Activated CD4-positive, alpha-beta T cell treated with anti-CD3 and anti-CD28 coated beads for 36 hours (primary cell): ENCODE data around the gene SCAMP2. TPM values are rescaled to one million over a fixed set of nuclear protein-coding genes. Genes with fewer than 3 reads are reported as not detected.

Source experiments
- ATAC-seq: fragments of 200-7000 bp; cut with Tn5 transposase; one replicate; pipeline ENCODE4 v1.10.0; 2021; ENCODE audit warnings: mild to moderate bottlenecking, moderate library complexity
- CTCF ChIA-PET: fragments of 350-600 bp; sonication (Branson Sonifier 250); formaldehyde crosslinking; loops from one replicate; lab custom pipeline; 2021; ENCODE audit warnings: antibody characterized with exemption; lab: Charles Lee
- POLR2A ChIA-PET: fragments of 350-600 bp; sonication (Branson Sonifier 250); formaldehyde crosslinking; loops from one replicate; lab custom pipeline; 2021; ENCODE audit warnings: antibody characterized with exemption, inconsistent platforms; lab: Charles Lee
- DNase-seq: peaks from one replicate; pipeline ENCODE4 v3.0.0-alpha.2; 2020
- H3K27ac Mint-ChIP-seq: one replicate; pipeline ENCODE4 v1.8.0; 2021; ENCODE audit warnings: mixed read lengths
- H3K27me3 Mint-ChIP-seq: one replicate; pipeline ENCODE4 v1.8.0; 2021; ENCODE audit warnings: mixed read lengths
- H3K36me3 Mint-ChIP-seq: one replicate; pipeline ENCODE4 v1.8.0; 2021; ENCODE audit warnings: low read depth, mixed read lengths
- H3K4me1 Mint-ChIP-seq: one replicate; pipeline ENCODE4 v1.8.0; 2021; ENCODE audit warnings: mixed read lengths
- H3K4me3 Mint-ChIP-seq: one replicate; pipeline ENCODE4 v1.8.0; 2021; ENCODE audit warnings: mild to moderate bottlenecking, moderate library complexity, mixed read lengths
- H3K9me3 Mint-ChIP-seq: one replicate; pipeline ENCODE4 v1.8.0; 2021; ENCODE audit warnings: low read depth, mixed read lengths
- intact Hi-C, 2 experiments: fragments of 100-400 bp; cut with DNase I in 1 of 2; cut with micrococcal nuclease in 1 of 2; formaldehyde crosslinking; loops; one replicate each; pipeline versions ENCODE4 v1.14.2 to v1.15.1; 2022 to 2024; cut with DNase I, micrococcal nuclease
- total RNA-seq, 2 experiments: library from RNA; stranded (reverse); gene quantifications; one replicate each; pipeline ENCODE4 v1.2.3, GENCODE V29; 2021

The SCAMP2 gene
- total RNA-seq, 2 experiments from 2014 or later, result 61.6 to 83.4 TPM

DNA sequence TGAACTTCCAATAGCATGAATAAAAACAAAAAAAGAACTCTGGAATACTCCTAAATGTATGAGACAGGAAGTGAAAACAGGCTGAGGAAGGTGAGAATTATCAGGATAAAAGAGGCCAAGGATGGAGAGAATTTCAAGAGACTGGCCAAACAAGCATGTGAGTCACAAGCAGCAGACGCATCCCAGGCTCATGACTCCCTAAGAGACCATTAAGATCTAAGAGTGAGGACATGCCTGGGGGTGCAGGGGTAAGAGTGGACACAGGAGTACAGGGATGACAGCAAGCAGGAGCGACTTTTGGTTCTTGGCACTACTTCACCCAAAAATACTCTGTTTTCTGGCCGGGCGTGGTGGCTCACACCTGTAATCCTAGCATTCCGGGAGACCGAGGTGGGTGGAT, 7.1 kb downstream of the SCAMP2 start:
- H3K4me3 Mint-ChIP-seq, result no peak overlapping the region
- H3K27me3 Mint-ChIP-seq, result no peaks in the 10 kb centered on the region
- peaks cover 74% of the 10 kb centered on the region for H3K4me1 Mint-ChIP-seq
- CTCF ChIA-PET, result interaction anchor here (0.6 to 0.9 kb wide), 2 partner anchors 21 to 98 kb away, joined by 3 read pairs; no protein-coding TSS in a partner anchor
- DNase-seq (no peak), ATAC-seq (no peak)
- peaks cover 29% of the 10 kb centered on the region for H3K36me3 Mint-ChIP-seq
- peak overlapping the region; percentile 38 for H3K27ac Mint-ChIP-seq
- intact Hi-C loops, result no loop called here
- H3K9me3 Mint-ChIP-seq, result no peaks in the 10 kb centered on the region
- POLR2A ChIA-PET, result interaction anchor here (0.5 kb wide), 1 partner anchor 9 kb away, joined by 9 read pairs; no protein-coding TSS in a partner anchor

DNA sequence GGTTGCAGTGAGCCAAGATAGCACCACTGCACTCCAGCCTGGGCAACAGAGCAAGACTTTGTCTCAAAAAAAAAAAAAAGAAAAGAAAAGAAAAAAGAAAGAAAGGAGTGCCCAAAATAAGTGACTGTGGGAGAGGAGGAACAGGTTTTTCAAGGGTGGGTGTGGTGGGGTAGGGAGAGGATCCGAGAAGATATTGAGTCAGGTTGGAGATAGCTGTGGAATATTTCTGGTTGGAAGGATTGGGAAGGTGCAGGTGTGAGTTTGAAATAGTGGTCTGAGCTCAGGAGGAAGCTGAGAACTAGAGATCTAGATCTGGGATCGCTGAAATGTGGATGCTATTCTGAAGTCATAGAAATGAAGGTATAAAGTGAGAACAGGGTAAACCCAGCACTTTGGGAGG, 7.8 kb downstream of the SCAMP2 start:
- no peak for ATAC-seq
- no peak overlapping the region for H3K4me3 Mint-ChIP-seq
- no peak for DNase-seq
- no peaks in the 10 kb centered on the region for H3K9me3 Mint-ChIP-seq
- intact Hi-C loops, result no loop called here
- peaks cover 24% of the 10 kb centered on the region for H3K36me3 Mint-ChIP-seq
- peak overlapping the region; percentile 24 for H3K27ac Mint-ChIP-seq
- ChIA-PET POLR2A (no interaction called here), CTCF (interaction anchor here (1.1 kb wide), 1 partner anchor 36 kb away, joined by 3 read pairs; no protein-coding TSS in a partner anchor)
- H3K27me3 Mint-ChIP-seq, result no peaks in the 10 kb centered on the region
- peaks cover 66% of the 10 kb centered on the region for H3K4me1 Mint-ChIP-seq

- Mint-ChIP-seq H3K27me3 (no peaks in the 10 kb centered on the region), H3K4me3 (no peak overlapping the region), H3K4me1 (peaks cover 62% of the 10 kb centered on the region), H3K36me3 (peaks cover 17% of the 10 kb centered on the region), H3K9me3 (no peaks in the 10 kb centered on the region), H3K27ac (peak overlapping the region; percentile 39)
- DNase-seq (no peak), ATAC-seq (no peak)
- CTCF ChIA-PET, result no interaction called here
- intact Hi-C loops, result no loop called here
- POLR2A ChIA-PET, result no interaction called here
These were observed 8.9 kb downstream of the SCAMP2 start for GRCh38 chr15:74864296-74864695.

DNA sequence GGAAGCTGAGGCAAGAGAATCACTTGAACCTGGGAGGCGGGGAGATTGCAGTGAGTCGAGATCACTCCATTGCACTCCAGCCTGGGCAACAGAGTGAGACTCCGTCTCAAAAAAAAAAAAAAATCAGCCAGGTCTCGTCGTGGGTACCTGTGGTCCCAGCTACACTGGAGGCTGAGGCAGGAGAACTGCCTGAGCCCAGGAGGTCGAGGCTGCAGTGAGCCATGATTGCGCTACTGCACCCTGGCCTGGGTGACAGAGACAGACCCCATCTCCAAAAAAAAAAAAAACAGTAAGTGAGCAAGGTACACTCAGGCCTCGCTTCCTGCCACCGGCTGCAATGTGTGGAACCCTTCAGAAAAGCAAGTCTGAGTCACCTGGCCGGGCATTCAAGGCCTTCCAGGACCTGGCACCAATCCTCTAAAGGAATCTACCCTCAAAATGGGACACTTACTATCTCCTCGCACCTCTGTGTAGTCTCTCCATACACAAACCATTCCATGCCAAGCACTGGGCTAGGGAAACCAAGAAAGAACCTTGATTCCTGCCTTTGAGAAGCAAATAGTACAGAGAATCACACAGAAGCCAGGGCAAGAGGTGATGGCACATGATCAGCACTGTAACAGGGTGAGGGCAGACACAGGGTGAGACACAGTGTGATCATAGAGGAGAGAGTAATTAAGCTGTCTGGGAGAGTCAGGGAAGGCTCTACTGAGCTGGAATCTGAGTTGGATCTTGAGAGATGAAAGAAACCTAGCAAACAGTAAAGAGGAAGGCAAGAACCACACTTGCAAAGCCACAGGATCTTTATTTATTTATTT, 9.7 kb downstream of the SCAMP2 start:
- Mint-ChIP-seq H3K4me1 (peaks cover 59% of the 10 kb centered on the region), H3K36me3 (peaks cover 17% of the 10 kb centered on the region), H3K27me3 (no peaks in the 10 kb centered on the region), H3K4me3 (no peak overlapping the region), H3K27ac (peak overlapping the region; percentile 73), H3K9me3 (no peaks in the 10 kb centered on the region)
- intact Hi-C loops, result no loop called here
- ChIA-PET CTCF (no interaction called here), POLR2A (no interaction called here)
- ATAC-seq (peak; percentile 75), DNase-seq (peak; percentile 48)

DNA sequence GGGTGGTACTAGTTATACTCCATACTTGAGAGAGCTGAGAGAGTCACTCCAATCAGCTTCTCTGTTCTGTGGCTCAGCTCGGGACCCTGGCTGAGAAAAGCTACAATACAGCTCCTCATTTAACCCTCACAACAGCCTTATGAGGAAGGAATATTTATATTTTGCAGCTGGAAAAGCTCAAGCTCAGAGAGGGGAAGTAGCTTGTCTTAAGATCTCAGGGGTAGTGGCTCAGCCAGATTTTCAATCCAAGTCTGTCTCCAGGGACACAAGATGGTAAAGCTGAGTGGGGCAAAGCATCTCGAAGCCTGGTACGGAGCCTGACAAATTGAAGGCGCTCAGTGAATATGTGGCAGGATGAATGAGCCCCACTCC, 14.8 kb downstream of the SCAMP2 start:
- no peak for ATAC-seq
- intact Hi-C loops, result no loop called here

GRCh38 chr15:74857671-74858368, 15.3 kb downstream of the SCAMP2 start:
- POLR2A ChIA-PET, result interaction anchor here (2.3 kb wide), 1 partner anchor 13 kb away, joined by 12 read pairs; no protein-coding TSS in a partner anchor
- Mint-ChIP-seq H3K4me3 (no peak overlapping the region), H3K9me3 (no peaks in the 10 kb centered on the region), H3K36me3 (peaks cover 7% of the 10 kb centered on the region), H3K27ac (peak overlapping the region; percentile 85), H3K4me1 (peaks cover 34% of the 10 kb centered on the region), H3K27me3 (no peaks in the 10 kb centered on the region)
- CTCF ChIA-PET, result interaction anchor here (0.6 to 2.4 kb wide), 6 partner anchors 9 to 804 kb away, joined by 3 to 11 read pairs (median 5); no protein-coding TSS in a partner anchor
- intact Hi-C loops, result no loop called here
- DNase-seq (no peak), ATAC-seq (peak; percentile 86)

More for the DNA sequence above, 14.8 kb downstream of the SCAMP2 start:
- ChIA-PET CTCF (interaction anchor here (0.6 to 2.4 kb wide), 9 partner anchors 10 to 805 kb away, joined by 3 to 11 read pairs (median 4); no protein-coding TSS in a partner anchor), POLR2A (interaction anchor here (2.3 kb wide), 1 partner anchor 12 kb away, joined by 12 read pairs; no protein-coding TSS in a partner anchor)
- H3K27me3 Mint-ChIP-seq, result no peaks in the 10 kb centered on the region
- H3K9me3 Mint-ChIP-seq, result no peaks in the 10 kb centered on the region
- H3K27ac Mint-ChIP-seq, result peak overlapping the region; percentile 85
- DNase-seq, result no peak
- H3K36me3 Mint-ChIP-seq, result peaks cover 6% of the 10 kb centered on the region
- H3K4me1 Mint-ChIP-seq, result peaks cover 34% of the 10 kb centered on the region
- H3K4me3 Mint-ChIP-seq, result no peak overlapping the region

- H3K27me3 Mint-ChIP-seq, result no peaks in the 10 kb centered on the region
- DNase-seq (no peak), ATAC-seq (no peak)
- H3K4me3 Mint-ChIP-seq, result no peak overlapping the region
- CTCF ChIA-PET, result interaction anchor here (0.6 to 2.0 kb wide), 5 partner anchors 45 to 217 kb away, joined by 3 to 7 read pairs (median 3); no protein-coding TSS in a partner anchor
- intact Hi-C loops, result no loop called here
- H3K4me1 Mint-ChIP-seq, result peaks cover 34% of the 10 kb centered on the region
- peaks cover 7% of the 10 kb centered on the region for H3K36me3 Mint-ChIP-seq
- peak overlapping the region; percentile 56 for H3K27ac Mint-ChIP-seq
- H3K9me3 Mint-ChIP-seq, result no peaks in the 10 kb centered on the region
- POLR2A ChIA-PET, result no interaction called here
These were observed 16.0 kb downstream of the SCAMP2 start for GRCh38 chr15:74857082-74857655.

- no peaks in the 10 kb centered on the region for H3K27me3 Mint-ChIP-seq
- ChIA-PET POLR2A (no interaction called here), CTCF (interaction anchor here (0.6 to 2.0 kb wide), 6 partner anchors 13 to 217 kb away, joined by 3 to 7 read pairs (median 3); no protein-coding TSS in a partner anchor)
- H3K4me3 Mint-ChIP-seq, result no peak overlapping the region
- H3K36me3 Mint-ChIP-seq, result peaks cover 10% of the 10 kb centered on the region
- no peaks in the 10 kb centered on the region for H3K9me3 Mint-ChIP-seq
- H3K27ac Mint-ChIP-seq, result no peak overlapping the region
- ATAC-seq (no peak), DNase-seq (no peak)
- intact Hi-C loops, result no loop called here
- peaks cover 34% of the 10 kb centered on the region for H3K4me1 Mint-ChIP-seq
These were observed 16.6 kb downstream of the SCAMP2 start for GRCh38 chr15:74856537-74856936.

DNA sequence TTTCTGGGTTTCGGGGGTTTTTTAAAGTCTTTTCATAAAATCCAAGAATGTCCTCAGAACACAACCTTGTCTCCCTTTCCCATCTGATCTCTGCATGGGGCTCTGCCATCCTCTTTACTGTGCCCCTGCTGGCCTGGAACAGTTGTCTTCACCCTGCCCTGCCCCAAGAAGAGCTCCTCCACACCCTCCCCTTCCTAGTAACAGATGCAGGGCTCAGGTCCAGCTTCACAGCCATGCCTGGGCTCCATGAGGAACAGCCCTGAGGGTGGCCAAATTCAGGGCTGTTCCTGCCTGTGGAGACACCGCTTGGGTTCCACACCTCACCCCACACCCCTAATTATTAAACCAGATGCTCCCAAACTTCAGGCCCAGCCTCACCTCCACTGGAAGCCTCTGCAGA, 17.3 kb downstream of the SCAMP2 start:
- Mint-ChIP-seq H3K4me1 (peaks cover 31% of the 10 kb centered on the region), H3K27ac (peak overlapping the region; percentile 73), H3K4me3 (no peak overlapping the region), H3K9me3 (no peaks in the 10 kb centered on the region), H3K27me3 (no peaks in the 10 kb centered on the region), H3K36me3 (peaks cover 15% of the 10 kb centered on the region)
- DNase-seq (no peak), ATAC-seq (no peak)
- ChIA-PET CTCF (interaction anchor here (0.6 to 2.0 kb wide), 6 partner anchors 11 to 475 kb away, joined by 3 to 7 read pairs (median 4); no protein-coding TSS in a partner anchor), POLR2A (no interaction called here)
- intact Hi-C loops, result no loop called here

DNA sequence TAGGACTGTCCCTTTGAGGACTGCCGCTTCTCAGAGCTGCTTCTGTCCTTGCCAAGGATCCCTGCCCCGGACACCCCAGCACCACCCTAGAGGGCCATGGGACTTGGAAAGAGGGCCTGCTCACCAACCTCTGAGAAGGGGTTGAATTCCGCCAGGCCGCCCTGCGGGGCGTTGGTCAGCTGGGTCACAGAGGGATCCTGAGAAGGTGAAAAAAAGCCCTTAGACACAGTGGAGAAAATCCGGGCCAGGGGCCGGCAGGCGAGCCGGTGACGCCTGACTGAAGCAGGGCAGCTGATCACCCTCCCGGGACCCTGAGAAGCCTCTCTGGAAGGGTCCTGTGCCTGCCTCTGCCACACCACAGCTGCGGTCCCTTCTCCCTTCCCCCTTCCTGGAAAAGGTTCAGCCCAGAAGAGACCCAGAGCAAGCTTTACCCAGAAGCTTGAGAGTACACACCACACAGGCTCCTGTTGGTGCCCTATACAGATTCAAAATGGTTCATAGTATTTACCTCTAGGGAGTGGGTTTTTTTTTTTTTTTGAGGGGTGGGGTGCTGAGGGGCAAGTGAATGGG, 18.6 kb downstream of the SCAMP2 start:
- CTCF ChIA-PET, result no interaction called here
- Mint-ChIP-seq H3K27me3 (no peaks in the 10 kb centered on the region), H3K27ac (no peak overlapping the region), H3K9me3 (no peaks in the 10 kb centered on the region), H3K36me3 (peaks cover 17% of the 10 kb centered on the region), H3K4me1 (peaks cover 27% of the 10 kb centered on the region), H3K4me3 (no peak overlapping the region)
- intact Hi-C loops, result no loop called here
- DNase-seq (no peak), ATAC-seq (no peak)
- POLR2A ChIA-PET, result no interaction called here

- Mint-ChIP-seq H3K27me3 (no peaks in the 10 kb centered on the region), H3K4me3 (no peak overlapping the region), H3K36me3 (peaks cover 21% of the 10 kb centered on the region), H3K27ac (no peak overlapping the region), H3K9me3 (no peaks in the 10 kb centered on the region), H3K4me1 (peaks cover 4% of the 10 kb centered on the region)
- ChIA-PET POLR2A (no interaction called here), CTCF (interaction anchor here (0.7 to 1.1 kb wide), 2 partner anchors 50 to 595 kb away, joined by 3 read pairs; no protein-coding TSS in a partner anchor)
- ATAC-seq, result no peak
- intact Hi-C loops, result no loop called here
- DNase-seq, result no peak
These were observed 21.2 kb downstream of the SCAMP2 start for GRCh38 chr15:74851960-74852359.
